Type B pancreatic cell (in vitro differentiated cells): ENCODE measurements around the gene CREBBP. TPM values are rescaled to one million over a fixed set of nuclear protein-coding genes. Genes with fewer than 3 reads are reported as not detected.

ENCODE experiments used
- DNase-seq: peaks from one replicate; pipeline ENCODE4 v3.0.0; 2021; ENCODE audit warnings: mixed read lengths; ENCODE audit not compliant: unreplicated experiment; ENCODE audit errors: extremely low spot score
- H3K27ac Mint-ChIP-seq: 2 replicates; pipeline ENCODE4 v1.8.0; 2021; ENCODE audit warnings: mild to moderate bottlenecking, mixed read lengths
- H3K27me3 Mint-ChIP-seq: 2 replicates; pipeline ENCODE4 v1.8.0; 2021; ENCODE audit warnings: mixed read lengths
- H3K36me3 Mint-ChIP-seq: 2 replicates; pipeline ENCODE4 v1.8.0; 2021; ENCODE audit warnings: mixed read lengths
- H3K4me1 Mint-ChIP-seq: one replicate; pipeline ENCODE4 v1.8.0; 2021; ENCODE audit warnings: mixed read lengths; ENCODE audit not compliant: unreplicated experiment
- H3K4me3 Mint-ChIP-seq: 2 replicates; pipeline ENCODE4 v1.8.0; 2021; ENCODE audit warnings: mild to moderate bottlenecking, mixed read lengths
- H3K9me3 Mint-ChIP-seq: 2 replicates; pipeline ENCODE4 v1.8.0; 2021; ENCODE audit warnings: mixed read lengths
- total RNA-seq: library from RNA; stranded (reverse); gene quantifications from 2 replicates; pipeline ENCODE4 v1.2.1, GENCODE V29; 2021; ENCODE audit warnings: low replicate concordance
- TF ChIP-seq, protein P1 (sequence below): fragments of 200-600 bp; sonication (generic); conservative IDR thresholded peaks from 2 replicates; pipeline ENCODE4 v1.5.0; 2021; ENCODE audit warnings: antibody characterized with exemption, mild to moderate bottlenecking

Gene CREBBP
- total RNA-seq, 1 donor from 2014 or later = 93.6 TPM

DNA sequence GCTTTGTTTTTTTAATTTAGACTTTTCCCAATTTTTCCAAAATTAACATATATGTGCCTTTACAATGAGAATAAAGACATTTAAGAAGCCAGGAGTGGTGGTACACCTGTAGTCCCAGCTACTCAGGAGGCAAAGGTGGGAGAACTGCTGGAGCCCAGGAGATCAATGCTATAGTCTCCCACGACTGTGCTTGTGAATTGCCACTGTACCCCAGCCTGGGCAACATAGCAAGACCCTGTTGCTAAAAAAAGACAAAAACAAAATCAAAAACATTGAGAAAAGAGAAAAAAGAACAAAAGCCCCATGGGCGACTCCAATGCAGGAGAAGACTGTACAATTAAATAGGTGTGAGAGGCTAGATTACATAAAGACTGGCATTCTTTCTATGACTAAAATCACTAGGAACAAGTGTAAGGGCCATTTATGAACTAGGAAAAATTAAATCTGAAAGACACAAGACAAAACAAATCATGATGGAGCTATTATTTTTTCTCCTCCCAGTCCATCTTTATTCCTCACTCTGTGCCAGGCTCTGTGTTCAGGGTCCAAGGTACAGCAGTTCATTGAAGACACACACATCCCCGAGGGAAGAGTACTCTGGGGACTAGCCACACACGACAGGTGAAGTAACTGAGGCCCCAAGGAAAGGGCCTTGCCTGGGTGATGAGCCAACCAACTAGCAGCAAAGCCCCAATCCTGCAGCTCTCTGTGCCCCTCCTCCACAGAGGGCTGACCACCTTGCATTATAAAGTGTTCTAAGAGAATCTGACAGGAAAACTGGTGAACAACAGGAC, 79.8 kb downstream of the CREBBP start:
- peak overlapping the region; percentile 78 for H3K27ac Mint-ChIP-seq
- no peaks in the 10 kb centered on the region for H3K9me3 Mint-ChIP-seq
- peaks cover 17% of the 10 kb centered on the region for H3K36me3 Mint-ChIP-seq
- TF ChIP-seq, protein P1, sequence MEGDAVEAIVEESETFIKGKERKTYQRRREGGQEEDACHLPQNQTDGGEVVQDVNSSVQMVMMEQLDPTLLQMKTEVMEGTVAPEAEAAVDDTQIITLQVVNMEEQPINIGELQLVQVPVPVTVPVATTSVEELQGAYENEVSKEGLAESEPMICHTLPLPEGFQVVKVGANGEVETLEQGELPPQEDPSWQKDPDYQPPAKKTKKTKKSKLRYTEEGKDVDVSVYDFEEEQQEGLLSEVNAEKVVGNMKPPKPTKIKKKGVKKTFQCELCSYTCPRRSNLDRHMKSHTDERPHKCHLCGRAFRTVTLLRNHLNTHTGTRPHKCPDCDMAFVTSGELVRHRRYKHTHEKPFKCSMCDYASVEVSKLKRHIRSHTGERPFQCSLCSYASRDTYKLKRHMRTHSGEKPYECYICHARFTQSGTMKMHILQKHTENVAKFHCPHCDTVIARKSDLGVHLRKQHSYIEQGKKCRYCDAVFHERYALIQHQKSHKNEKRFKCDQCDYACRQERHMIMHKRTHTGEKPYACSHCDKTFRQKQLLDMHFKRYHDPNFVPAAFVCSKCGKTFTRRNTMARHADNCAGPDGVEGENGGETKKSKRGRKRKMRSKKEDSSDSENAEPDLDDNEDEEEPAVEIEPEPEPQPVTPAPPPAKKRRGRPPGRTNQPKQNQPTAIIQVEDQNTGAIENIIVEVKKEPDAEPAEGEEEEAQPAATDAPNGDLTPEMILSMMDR = no peak
- no peak for DNase-seq
- peaks cover 41% of the 10 kb centered on the region for H3K4me1 Mint-ChIP-seq
- H3K27me3 Mint-ChIP-seq = no peaks in the 10 kb centered on the region
- H3K4me3 Mint-ChIP-seq = no peak overlapping the region

DNA sequence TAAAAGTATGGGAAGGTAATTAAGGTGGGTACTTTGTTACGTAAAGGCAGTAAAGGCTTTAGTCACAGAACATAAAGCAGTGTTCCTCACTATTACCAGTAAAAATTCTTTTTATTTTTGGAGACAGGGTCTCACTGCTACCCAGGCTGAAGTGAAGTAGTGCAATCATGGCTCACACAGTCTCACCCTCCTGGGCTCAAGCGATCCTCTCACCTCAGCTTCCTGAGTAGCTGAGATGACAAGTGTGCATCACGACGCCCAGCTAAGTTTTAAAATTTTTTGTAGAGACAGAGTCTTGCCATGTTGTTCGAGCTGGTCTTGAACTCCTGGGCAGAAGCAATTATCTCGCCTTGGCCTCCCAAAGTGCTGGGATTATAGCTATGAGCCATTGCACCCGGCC, 80.5 kb downstream of the CREBBP start:
- TF ChIP-seq, protein P1 = no peak
- H3K27me3 Mint-ChIP-seq = no peaks in the 10 kb centered on the region
- peak overlapping the region; percentile 78 for H3K27ac Mint-ChIP-seq
- no peak overlapping the region for H3K4me3 Mint-ChIP-seq
- H3K4me1 Mint-ChIP-seq = peaks cover 34% of the 10 kb centered on the region
- no peak for DNase-seq
- H3K36me3 Mint-ChIP-seq = peaks cover 17% of the 10 kb centered on the region
- H3K9me3 Mint-ChIP-seq = no peaks in the 10 kb centered on the region

DNA sequence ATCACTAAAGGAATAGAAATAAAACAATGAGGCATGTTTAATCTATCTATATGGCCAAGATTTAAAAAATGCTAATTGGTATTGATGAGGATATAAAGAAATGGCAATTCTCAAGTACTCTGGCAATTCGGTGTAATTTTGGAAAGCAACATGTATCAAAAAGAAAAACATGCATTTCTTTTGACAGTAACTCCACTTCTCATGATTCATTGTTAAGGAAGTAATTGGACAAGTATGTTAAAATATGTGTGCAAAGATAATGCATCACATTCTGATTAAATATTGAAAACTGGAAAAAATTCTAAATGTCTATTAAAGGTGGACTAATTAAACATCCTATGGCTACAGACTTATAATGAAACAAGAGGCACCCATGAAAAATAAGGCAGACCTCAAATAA, 81.2 kb downstream of the CREBBP start:
- no peak for DNase-seq
- TF ChIP-seq, protein P1 = no peak
- Mint-ChIP-seq H3K4me1 (peaks cover 35% of the 10 kb centered on the region), H3K36me3 (peaks cover 14% of the 10 kb centered on the region), H3K27me3 (no peaks in the 10 kb centered on the region), H3K4me3 (no peak overlapping the region), H3K27ac (peak overlapping the region; percentile 43), H3K9me3 (no peaks in the 10 kb centered on the region)

DNA sequence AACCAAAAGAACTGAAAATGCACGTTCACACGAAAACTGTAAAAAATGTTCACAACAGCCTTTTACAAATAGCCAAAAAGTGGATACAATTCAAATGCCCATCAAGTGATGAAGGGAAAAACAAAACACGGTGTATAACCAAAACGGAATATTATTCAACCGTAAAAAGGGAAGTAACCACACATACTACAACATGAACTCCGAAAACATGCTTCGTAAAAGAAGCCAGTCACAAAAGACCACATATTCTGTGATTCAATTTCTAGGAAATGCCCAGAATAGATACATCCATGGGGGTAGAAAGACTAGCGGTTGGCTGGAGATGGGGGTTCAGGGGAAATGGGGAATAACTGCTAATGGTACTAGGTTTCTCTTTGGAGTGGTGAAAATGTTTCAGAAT, 81.7 kb downstream of the CREBBP start:
- TF ChIP-seq, protein P1 = no peak
- Mint-ChIP-seq H3K27me3 (no peaks in the 10 kb centered on the region), H3K9me3 (no peaks in the 10 kb centered on the region), H3K4me3 (no peak overlapping the region), H3K4me1 (peaks cover 30% of the 10 kb centered on the region), H3K27ac (no peak overlapping the region), H3K36me3 (peaks cover 10% of the 10 kb centered on the region)
- no peak for DNase-seq

DNA sequence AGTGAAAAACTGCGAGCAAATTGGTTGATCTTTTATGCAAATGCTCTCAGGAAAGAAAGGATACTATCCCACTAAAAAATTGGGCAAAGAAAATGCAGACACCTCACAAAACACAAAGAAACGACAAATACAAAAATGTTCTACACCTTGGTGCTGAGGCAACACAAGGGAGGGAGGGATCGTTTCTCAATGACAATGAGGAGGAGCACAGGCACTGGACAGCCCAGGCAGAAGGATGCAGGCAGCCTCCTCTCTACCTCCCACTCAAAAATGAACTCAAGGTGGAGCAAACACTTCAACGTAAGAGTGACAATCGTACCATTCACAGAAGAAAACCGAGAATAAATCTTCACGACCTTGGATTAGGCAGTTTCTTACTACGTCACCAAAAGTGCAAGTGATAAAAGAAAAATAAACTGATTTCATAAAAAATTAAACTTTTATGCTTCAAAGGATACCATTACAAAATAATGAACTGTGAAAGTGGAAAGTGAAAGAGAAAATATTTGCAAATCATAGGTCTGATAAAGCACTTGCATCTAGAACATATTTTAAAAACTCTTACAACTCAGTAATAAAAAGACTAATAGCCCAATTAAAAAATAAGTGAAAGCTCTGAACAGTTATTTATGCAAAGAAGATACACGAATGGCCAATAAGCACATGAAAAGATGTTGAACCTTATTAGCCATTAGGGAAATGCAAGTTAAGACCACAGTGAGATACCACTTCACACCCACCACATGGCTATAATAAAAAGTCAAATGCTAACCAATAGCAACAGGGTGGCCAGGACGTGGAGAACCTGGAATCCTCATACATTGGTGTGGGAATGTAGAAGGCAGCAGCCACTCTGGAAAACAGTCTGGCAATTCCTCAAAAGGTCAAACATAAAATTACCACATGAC, 82.4 kb downstream of the CREBBP start:
- no peak for DNase-seq
- peaks cover 10% of the 10 kb centered on the region for H3K36me3 Mint-ChIP-seq
- H3K27me3 Mint-ChIP-seq = no peaks in the 10 kb centered on the region
- H3K27ac Mint-ChIP-seq = no peak overlapping the region
- H3K4me1 Mint-ChIP-seq = peaks cover 30% of the 10 kb centered on the region
- no peaks in the 10 kb centered on the region for H3K9me3 Mint-ChIP-seq
- TF ChIP-seq, protein P1 = no peak
- no peak overlapping the region for H3K4me3 Mint-ChIP-seq
